Esophagus (tissue), 2 donors: Measurements from ENCODE around the gene TXNRD1. TPM values are rescaled to one million over a fixed set of nuclear protein-coding genes. Genes with fewer than 3 reads are reported as not detected.

ENCODE experiments used
- H3K27ac ChIP-seq, 2 donors: one replicate each; pipeline ENCODE4 v1.5.1; 2013; ENCODE audit warnings: low read depth in 2 of 2, mild to moderate bottlenecking in 2 of 2, inconsistent platforms in 1 of 2, low read length in 1 of 2, moderate library complexity in 1 of 2
- H3K27me3 ChIP-seq, 2 donors: one replicate each; pipeline ENCODE4 v1.6.1; 2013; ENCODE audit warnings: low read length in 2 of 2, control low read depth in 1 of 2, mild to moderate bottlenecking in 1 of 2; ENCODE audit not compliant: insufficient read depth in 2 of 2, control insufficient read depth in 1 of 2
- H3K36me3 ChIP-seq, 2 donors: one replicate each; pipeline ENCODE4 v1.6.1; 2013; ENCODE audit warnings: low read length in 1 of 2; ENCODE audit not compliant: control insufficient read depth in 2 of 2, insufficient read depth in 2 of 2
- H3K4me1 ChIP-seq, 2 donors: one replicate each; pipeline ENCODE4 v1.6.1; 2013; ENCODE audit warnings: low read length in 1 of 2; ENCODE audit not compliant: control insufficient read depth in 2 of 2, insufficient read depth in 2 of 2
- H3K4me3 ChIP-seq, 2 donors: one replicate each; pipeline ENCODE4 v1.5.1; 2013; ENCODE audit warnings: low read length in 2 of 2, mild to moderate bottlenecking in 2 of 2, low read depth in 1 of 2, moderate library complexity in 1 of 2
- H3K9me3 ChIP-seq, 2 donors: one replicate each; pipeline ENCODE4 v1.6.1; 2013; ENCODE audit warnings: mild to moderate bottlenecking in 2 of 2, low read depth in 1 of 2, low read length in 1 of 2, moderate library complexity in 1 of 2; ENCODE audit not compliant: control insufficient read depth in 2 of 2, insufficient read depth in 1 of 2
- WGBS, 2 donors: extraction: QIAGEN DNeasy Blood & Tissue Kit; methylation state at CpG; one replicate each; pipeline ENCODE4 v1.1.7; 2013; 5-methylcytosine and 5-hydroxymethylcytosine counted together
- polyA plus RNA-seq, 2 donors: library from polyadenylated mRNA; stranded (reverse); fragments of 200-250 nt; gene quantifications; one replicate each; pipeline ENCODE4 v1.2.3, GENCODE V29; 2013
- donor health status: healthy with polysubstance abuse.
- donor health status: Bipolar disorder and iron deficiency.

TXNRD1 gene
- polyA plus RNA-seq, 2 donors, result 8.8 to 20.0 TPM

DNA sequence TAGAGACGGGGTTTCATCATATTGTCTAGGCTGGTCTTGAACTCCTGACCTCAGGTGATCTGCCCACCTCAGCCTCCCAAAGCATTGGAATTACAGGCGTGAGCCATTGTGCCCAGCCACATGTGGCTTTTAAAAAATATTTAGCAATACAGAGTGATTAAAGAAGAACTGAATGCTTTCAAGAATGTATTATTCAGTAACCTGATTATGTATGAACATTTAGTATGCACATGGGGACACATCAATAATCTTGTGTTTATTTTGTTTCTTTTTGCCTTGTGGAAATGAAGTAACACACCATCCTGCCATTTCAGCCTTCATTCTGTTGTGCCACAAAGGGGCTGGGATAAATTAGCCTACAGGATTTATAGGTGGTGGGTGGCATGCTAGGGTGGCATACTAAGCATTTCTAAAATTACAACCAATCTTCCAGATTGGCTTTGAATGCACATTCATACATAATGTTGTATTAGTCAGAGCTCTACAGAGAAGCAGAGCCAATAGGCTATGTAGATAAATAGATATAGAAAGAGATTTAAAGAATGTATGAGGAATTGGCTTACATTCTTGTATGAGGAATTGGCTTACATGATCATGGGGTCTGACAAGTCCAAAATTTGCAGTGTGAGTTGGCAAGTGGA is 25.5 kb upstream of the TXNRD1 start:
- H3K4me3 ChIP-seq, result no peak overlapping the region
- no peak overlapping the region for H3K27ac ChIP-seq
- no peaks in the 10 kb centered on the region for H3K27me3 ChIP-seq
- H3K36me3 ChIP-seq, result no peaks in the 10 kb centered on the region
- WGBS, 2 donors, result 86 to 91% methylated on average over 2 of the region's 2 CpGs
- H3K9me3 ChIP-seq, result no peaks in the 10 kb centered on the region
- H3K4me1 ChIP-seq, result no peaks in the 10 kb centered on the region

DNA sequence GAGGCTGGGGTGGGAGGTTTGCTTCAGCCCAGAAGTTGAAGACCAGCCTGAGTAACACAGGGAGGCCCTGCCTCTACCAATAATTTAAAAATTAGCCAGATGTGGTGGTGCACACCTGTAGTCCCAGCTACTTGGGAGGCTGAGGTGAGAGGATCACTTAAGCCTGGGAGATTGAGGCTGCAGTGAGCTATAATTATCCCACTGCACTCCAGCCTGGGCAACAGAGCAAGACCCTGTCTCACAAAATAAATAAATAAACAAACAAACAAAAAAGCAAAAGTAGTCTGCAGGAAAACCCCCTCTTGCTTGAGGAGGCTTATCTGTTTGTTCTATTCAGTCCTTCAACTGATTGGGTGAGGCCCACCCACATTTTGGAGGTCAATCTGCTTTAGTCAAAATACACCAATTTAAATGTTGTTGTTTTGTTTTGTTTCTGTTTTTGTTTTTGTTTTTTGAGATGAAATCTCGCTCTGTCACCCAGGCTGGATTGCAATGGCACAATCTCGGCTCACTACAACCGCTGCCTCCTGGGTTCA is 24.9 kb upstream of the TXNRD1 start:
- Histone ChIP-seq H3K9me3 (no peaks in the 10 kb centered on the region), H3K27me3 (no peaks in the 10 kb centered on the region), H3K36me3 (no peaks in the 10 kb centered on the region), H3K27ac (no peak overlapping the region), H3K4me3 (no peak overlapping the region), H3K4me1 (no peaks in the 10 kb centered on the region)
- WGBS, 2 donors, result 96 to 99% methylated on average over 3 of the region's 3 CpGs

DNA sequence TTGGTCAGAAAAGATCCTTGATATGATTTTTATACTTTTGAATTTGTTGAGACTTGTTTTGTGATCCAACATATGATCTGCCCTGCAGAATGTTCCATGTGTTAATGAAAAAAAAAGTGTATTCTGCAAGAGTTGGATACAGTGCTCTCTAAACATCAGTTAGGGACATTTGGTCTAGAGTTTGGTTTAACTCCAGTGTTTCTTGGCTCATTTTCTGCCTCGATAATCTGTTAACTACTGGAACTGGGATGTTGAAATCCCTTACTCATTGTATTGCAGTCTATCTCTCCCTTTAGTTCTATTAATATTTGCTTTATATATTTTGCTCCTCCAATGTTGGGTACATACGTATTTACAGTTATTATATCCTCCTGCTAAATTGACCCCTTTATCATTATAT is 18.3 kb upstream of the TXNRD1 start:
- Histone ChIP-seq H3K27ac (no peak overlapping the region), H3K9me3 (no peaks in the 10 kb centered on the region), H3K4me1 (no peaks in the 10 kb centered on the region), H3K27me3 (no peaks in the 10 kb centered on the region), H3K4me3 (no peak overlapping the region), H3K36me3 (no peaks in the 10 kb centered on the region)
- WGBS, 2 donors, result 65 to 66% methylated on average over 2 of the region's 2 CpGs

DNA sequence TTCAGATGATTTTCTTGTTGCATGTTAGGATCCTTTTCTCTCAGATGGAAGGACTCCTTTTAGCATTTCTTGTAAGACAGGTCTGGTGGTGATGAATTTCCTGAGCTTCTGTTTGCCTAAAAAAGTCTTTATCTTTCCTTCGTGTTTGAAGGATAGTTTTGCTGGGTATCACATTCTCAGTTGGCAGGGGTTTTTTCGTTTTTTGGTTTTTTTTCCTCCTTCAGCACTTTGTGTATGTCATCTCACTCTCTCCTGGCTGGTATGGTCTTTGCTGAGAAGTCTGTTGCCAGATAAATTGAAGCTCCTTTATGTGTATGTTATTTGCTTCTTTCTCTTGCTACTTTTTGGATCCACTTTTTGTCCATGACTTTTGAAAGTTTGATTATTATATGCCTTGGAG is 15.6 kb upstream of the TXNRD1 start:
- Histone ChIP-seq H3K27ac (no peak overlapping the region), H3K4me1 (no peaks in the 10 kb centered on the region), H3K27me3 (no peaks in the 10 kb centered on the region), H3K4me3 (no peak overlapping the region), H3K36me3 (no peaks in the 10 kb centered on the region), H3K9me3 (no peaks in the 10 kb centered on the region)
- WGBS, 2 donors, result 67 to 78% methylated on average over 2 of the region's 2 CpGs

DNA sequence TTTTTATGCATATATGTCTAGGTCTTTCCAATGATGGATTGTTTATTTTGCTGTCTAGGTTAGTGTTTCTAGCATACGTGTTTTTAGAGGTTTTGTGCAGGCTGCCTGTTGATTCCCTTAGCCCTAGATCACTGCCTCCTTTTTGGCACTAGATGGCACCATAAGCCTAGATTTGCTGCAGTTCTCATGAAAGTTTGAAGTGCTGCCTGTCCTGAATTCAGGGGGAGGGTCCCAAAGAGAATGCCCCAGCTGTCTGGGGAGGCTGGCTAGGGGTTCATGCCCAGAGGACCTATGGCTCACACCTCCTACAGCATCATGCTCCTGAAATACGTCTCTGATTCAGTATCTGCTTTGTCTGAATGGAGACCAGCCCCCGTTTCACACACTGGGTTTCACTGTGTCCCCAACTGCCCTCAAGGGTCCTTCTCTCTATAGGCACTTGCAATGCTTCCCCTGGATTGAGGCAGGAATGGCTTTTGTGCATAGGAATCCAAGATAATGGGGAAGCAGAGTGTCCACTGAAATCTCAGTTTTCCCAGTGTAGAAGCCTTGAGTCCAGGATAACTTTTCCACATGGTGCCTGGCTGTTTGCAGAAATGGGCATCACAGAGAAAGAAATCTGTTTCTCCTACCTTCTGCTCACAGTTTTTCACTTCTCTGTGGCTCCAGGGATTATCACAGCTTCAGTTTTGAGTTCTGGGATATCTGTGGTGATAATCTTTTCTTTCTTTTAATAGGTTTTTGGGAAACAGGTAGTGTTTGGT is 14.2 kb upstream of the TXNRD1 start:
- 39 to 44% methylated on average over 3 of the region's 3 CpGs for WGBS, 2 donors
- Histone ChIP-seq H3K27me3 (no peaks in the 10 kb centered on the region), H3K9me3 (no peaks in the 10 kb centered on the region), H3K4me1 (no peaks in the 10 kb centered on the region), H3K27ac (no peak overlapping the region), H3K36me3 (no peaks in the 10 kb centered on the region), H3K4me3 (no peak overlapping the region)

- Histone ChIP-seq H3K9me3 (no peaks in the 10 kb centered on the region), H3K4me1 (no peaks in the 10 kb centered on the region), H3K27me3 (peaks cover 0 to 4% of the 10 kb centered on the region in 2 donors), H3K27ac (no peak overlapping the region), H3K36me3 (no peaks in the 10 kb centered on the region), H3K4me3 (no peak overlapping the region)
- 84 to 85% methylated on average over 19 of the region's 19 CpGs for WGBS, 2 donors
Observed at GRCh38 chr12:104204690-104205480, 10.7 kb upstream of the TXNRD1 start.

DNA sequence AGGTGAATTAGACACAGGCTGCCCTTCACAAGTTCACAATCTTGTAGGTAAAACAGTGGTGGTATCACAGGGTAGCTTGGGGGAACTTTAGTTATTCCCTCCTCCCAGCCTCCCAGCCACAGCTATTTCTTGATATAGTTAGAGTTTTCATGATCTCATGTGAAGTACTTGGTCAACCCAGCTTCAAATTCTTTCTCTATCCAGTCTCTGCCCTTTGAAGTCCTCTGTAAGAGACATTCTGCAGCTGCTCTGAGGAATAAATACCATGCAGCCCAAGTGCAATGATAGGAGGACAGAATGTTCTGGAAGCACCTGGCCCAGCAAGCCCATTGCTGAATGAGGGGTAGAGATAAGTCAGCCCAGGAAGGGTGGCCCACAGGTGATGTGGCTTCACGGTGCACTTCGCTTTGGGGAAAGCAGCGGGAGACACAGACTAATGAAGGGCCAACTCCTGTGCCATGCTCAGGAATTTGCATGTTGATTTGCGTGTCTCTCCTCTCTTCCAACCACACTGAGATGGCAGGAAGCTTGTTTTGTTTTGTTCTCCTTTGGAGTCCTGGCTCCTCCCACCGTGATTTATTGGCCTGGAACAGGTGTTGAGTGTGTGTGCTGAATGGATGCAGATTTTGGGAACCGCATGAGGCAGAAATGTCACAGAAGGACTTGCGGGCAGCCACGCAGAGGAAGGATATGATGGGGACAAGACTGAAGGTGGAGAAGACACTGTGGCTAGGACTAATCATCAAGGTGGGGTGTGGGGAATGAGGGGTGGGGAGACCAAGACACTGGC is 8.0 kb upstream of the TXNRD1 start:
- peaks cover 0 to 4% of the 10 kb centered on the region in 2 donors for H3K27me3 ChIP-seq
- H3K9me3 ChIP-seq, result no peaks in the 10 kb centered on the region
- H3K36me3 ChIP-seq, result no peaks in the 10 kb centered on the region
- H3K27ac ChIP-seq, result no peak overlapping the region
- WGBS, 2 donors, result 85 to 87% methylated on average over 8 of the region's 8 CpGs
- no peaks in the 10 kb centered on the region for H3K4me1 ChIP-seq
- H3K4me3 ChIP-seq, result no peak overlapping the region

DNA sequence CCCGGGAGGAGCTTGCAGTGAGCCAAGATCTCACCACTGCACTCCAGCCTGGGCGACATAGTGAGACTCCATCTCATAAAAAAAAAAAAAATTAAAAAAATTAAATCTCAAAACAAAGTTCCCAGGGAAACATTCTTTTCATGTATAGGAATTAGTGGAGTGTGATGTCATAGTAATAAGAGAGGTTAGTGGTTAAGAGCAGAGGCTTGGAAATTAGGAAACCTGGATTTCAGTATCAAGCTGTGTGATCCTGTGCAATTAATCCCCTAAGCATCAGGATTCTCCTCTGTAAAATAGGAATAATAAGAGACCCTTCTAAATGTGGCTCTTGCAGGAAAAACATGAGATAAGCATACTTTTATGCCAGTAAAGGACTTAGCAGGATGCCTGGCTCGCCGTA is 3.1 kb upstream of the TXNRD1 start:
- H3K27ac ChIP-seq, result no peak overlapping the region
- H3K9me3 ChIP-seq, result no peaks in the 10 kb centered on the region
- H3K4me3 ChIP-seq, result no peak overlapping the region
- H3K27me3 ChIP-seq, result peaks cover 0 to 4% of the 10 kb centered on the region in 2 donors
- H3K4me1 ChIP-seq, result no peaks in the 10 kb centered on the region
- WGBS, 2 donors, result 84 to 91% methylated on average over 4 of the region's 4 CpGs
- H3K36me3 ChIP-seq, result no peaks in the 10 kb centered on the region

DNA sequence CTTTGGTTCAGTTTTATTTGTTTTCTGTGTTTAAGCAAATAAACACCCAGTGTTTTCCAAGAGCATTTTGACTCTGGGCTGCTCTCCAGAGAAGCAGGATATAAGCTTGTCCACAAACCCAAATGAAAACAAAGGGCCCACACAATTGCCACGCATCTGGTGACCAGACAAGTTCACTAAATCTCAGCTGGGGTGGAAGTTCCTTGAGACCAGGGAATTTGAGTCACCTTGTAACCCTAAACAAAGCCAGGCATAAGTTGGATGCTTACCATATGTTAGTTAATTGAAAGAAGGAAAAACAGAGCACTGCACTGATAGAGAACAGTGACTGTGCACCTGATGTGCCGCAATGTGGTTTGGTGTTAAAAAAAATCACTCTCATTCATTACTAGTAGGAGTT is 1.6 kb upstream of the TXNRD1 start:
- 70 to 76% methylated on average over 2 of the region's 2 CpGs for WGBS, 2 donors
- no peaks in the 10 kb centered on the region for H3K9me3 ChIP-seq
- peaks cover 0 to 3% of the 10 kb centered on the region in 2 donors for H3K4me1 ChIP-seq
- H3K27me3 ChIP-seq, result no peaks in the 10 kb centered on the region
- no peak overlapping the region for H3K4me3 ChIP-seq
- H3K36me3 ChIP-seq, result no peaks in the 10 kb centered on the region
- H3K27ac ChIP-seq, result no peak overlapping the region
